ENCODE results near the gene VEPH1.

Gene VEPH1

DNA sequence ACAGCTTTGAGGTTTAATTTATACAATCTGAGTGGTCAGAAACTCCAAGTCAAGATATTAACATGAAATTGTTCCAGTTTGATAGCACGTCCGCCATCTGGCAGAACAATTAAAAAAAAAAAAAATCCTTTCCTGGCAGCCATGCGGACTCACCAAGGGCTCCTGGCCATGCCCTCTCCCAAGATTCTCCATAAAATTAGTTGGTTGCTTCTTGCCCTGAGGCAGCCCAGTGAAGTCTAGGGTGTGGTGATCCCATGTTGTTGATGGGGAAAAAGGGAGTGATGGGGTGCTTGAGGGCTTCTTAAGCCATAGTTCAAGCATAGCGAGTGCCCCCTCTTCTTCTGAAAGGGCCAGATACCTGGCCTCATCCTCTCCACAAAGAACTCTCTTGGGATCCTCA is 261.6 kb downstream of the VEPH1 start:
- Histone ChIP-seq H3K79me2 (ENCODE audit: insufficient read depth, low read length) (no peaks in the 10 kb centered on the region), H4K20me1 (ENCODE audit: insufficient read depth, low read length) (no peaks in the 10 kb centered on the region), H3K27ac (ENCODE audit: low read length) (no peak overlapping the region), H3K4me3 (ENCODE audit: low read depth in 1 of 2, low read length in 2 of 2) (no peak overlapping the region), H3K36me3 (ENCODE audit: insufficient read depth, low read length) (no peaks in the 10 kb centered on the region), H3K9me3 (ENCODE audit: insufficient read depth, low read length, severe bottlenecking) (no peaks in the 10 kb centered on the region), H3K27me3 (ENCODE audit: insufficient read depth, low read length, poor library complexity) (peaks cover 2% of the 10 kb centered on the region), H3K4me1 (ENCODE audit: insufficient read depth, low read length) (no peaks in the 10 kb centered on the region), H3K9ac (ENCODE audit: low read depth, low read length) (no peak overlapping the region), H2AFZ (ENCODE audit: low read depth, low read length) (no peak overlapping the region), H3K4me2 (ENCODE audit: insufficient read depth, low read length) (no peak overlapping the region)
- DNase-seq (no peak), ATAC-seq (ENCODE audit: insufficient read depth, low read depth) (no peak)
- TF ChIP-seq EZH2 (IDR thresholded peaks at IDR 0.05; ENCODE audit: borderline replicate concordance, low read depth, low read length, severe bottlenecking) = no peak
- TF ChIP-seq, protein P1, sequence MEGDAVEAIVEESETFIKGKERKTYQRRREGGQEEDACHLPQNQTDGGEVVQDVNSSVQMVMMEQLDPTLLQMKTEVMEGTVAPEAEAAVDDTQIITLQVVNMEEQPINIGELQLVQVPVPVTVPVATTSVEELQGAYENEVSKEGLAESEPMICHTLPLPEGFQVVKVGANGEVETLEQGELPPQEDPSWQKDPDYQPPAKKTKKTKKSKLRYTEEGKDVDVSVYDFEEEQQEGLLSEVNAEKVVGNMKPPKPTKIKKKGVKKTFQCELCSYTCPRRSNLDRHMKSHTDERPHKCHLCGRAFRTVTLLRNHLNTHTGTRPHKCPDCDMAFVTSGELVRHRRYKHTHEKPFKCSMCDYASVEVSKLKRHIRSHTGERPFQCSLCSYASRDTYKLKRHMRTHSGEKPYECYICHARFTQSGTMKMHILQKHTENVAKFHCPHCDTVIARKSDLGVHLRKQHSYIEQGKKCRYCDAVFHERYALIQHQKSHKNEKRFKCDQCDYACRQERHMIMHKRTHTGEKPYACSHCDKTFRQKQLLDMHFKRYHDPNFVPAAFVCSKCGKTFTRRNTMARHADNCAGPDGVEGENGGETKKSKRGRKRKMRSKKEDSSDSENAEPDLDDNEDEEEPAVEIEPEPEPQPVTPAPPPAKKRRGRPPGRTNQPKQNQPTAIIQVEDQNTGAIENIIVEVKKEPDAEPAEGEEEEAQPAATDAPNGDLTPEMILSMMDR (IDR thresholded peaks at IDR 0.05; ENCODE audit: borderline replicate concordance, extremely low read depth, low read length, poor library complexity, severe bottlenecking) = no peak

DNA sequence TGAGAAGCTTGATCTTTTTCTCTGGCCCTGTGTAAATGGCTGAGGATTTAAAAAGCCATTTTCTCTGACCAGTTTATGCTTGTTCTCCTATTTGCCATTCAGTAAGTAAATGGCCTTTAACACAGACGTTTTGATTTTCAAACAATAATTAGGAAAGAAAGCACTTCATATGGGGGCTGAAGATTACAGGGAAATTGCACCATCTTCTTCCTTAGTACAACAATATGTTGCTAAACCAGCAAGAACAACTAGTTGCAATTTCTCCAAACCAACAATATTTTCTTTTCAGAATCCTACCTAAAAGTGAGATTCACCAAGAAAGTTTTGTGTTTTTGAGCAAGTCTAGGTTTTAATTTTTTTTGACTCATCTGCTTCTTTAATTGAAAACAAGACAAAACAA is 262.8 kb downstream of the VEPH1 start:
- H3K4me3 ChIP-seq (ENCODE audit: low read depth in 1 of 2, low read length in 2 of 2) = no peak overlapping the region
- DNase-seq (no peak), ATAC-seq (ENCODE audit: insufficient read depth, low read depth) (no peak)
- no peak overlapping the region for H2AFZ ChIP-seq (ENCODE audit: low read depth, low read length)
- H3K4me1 ChIP-seq (ENCODE audit: insufficient read depth, low read length) = no peaks in the 10 kb centered on the region
- TF ChIP-seq, protein P1 (IDR thresholded peaks at IDR 0.05; ENCODE audit: borderline replicate concordance, extremely low read depth, low read length, poor library complexity, severe bottlenecking) = no peak
- TF ChIP-seq EZH2 (IDR thresholded peaks at IDR 0.05; ENCODE audit: borderline replicate concordance, low read depth, low read length, severe bottlenecking) = no peak
- H4K20me1 ChIP-seq (ENCODE audit: insufficient read depth, low read length) = no peaks in the 10 kb centered on the region
- no peak overlapping the region for H3K9ac ChIP-seq (ENCODE audit: low read depth, low read length)
- H3K27me3 ChIP-seq (ENCODE audit: insufficient read depth, low read length, poor library complexity) = peaks cover 2% of the 10 kb centered on the region
- H3K9me3 ChIP-seq (ENCODE audit: insufficient read depth, low read length, severe bottlenecking) = no peaks in the 10 kb centered on the region
- no peak overlapping the region for H3K4me2 ChIP-seq (ENCODE audit: insufficient read depth, low read length)
- no peaks in the 10 kb centered on the region for H3K79me2 ChIP-seq (ENCODE audit: insufficient read depth, low read length)
- no peak overlapping the region for H3K27ac ChIP-seq (ENCODE audit: low read length)
- no peaks in the 10 kb centered on the region for H3K36me3 ChIP-seq (ENCODE audit: insufficient read depth, low read length)

DNA sequence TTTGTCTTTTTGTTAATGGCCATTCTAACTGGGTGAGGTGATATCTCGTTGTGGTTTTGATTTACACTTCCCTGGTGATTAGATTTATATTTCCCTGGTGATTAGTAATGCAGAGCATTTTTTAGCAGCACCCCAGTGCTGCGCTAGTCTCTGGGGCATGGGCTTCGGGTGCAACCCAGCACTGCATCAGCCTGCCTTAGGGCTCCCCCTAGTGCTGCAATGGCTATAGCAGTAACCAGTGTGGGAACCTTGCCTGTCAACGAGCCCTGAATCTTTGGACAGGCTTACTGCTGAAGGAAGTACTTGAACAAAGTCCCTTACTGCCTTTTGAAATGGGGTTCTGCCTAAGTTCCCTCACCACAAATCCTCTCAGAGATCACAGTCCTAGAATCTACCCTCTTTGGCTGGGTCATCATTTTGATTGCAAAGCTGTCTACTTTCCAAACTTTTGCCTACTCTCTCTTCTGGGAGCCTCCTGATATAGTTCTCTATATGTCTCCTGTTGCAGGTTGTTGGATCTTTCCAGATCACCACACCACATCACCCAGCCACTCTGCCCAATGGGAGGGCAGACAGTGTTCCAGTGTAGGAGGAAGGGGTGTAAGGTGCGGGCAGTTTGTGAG is 264.0 kb downstream of the VEPH1 start:
- Histone ChIP-seq H3K9me3 (ENCODE audit: insufficient read depth, low read length, severe bottlenecking) (no peaks in the 10 kb centered on the region), H3K4me3 (ENCODE audit: low read depth in 1 of 2, low read length in 2 of 2) (no peak overlapping the region), H3K4me1 (ENCODE audit: insufficient read depth, low read length) (no peaks in the 10 kb centered on the region), H3K79me2 (ENCODE audit: insufficient read depth, low read length) (no peaks in the 10 kb centered on the region), H4K20me1 (ENCODE audit: insufficient read depth, low read length) (no peaks in the 10 kb centered on the region), H3K4me2 (ENCODE audit: insufficient read depth, low read length) (no peak overlapping the region), H2AFZ (ENCODE audit: low read depth, low read length) (no peak overlapping the region), H3K36me3 (ENCODE audit: insufficient read depth, low read length) (no peaks in the 10 kb centered on the region), H3K9ac (ENCODE audit: low read depth, low read length) (no peak overlapping the region), H3K27ac (ENCODE audit: low read length) (no peak overlapping the region), H3K27me3 (ENCODE audit: insufficient read depth, low read length, poor library complexity) (no peaks in the 10 kb centered on the region)
- DNase-seq (peak; percentile 72), ATAC-seq (ENCODE audit: insufficient read depth, low read depth) (peak; percentile 100)
- no peak for TF ChIP-seq EZH2 (IDR thresholded peaks at IDR 0.05; ENCODE audit: borderline replicate concordance, low read depth, low read length, severe bottlenecking)
- TF ChIP-seq, protein P1 (IDR thresholded peaks at IDR 0.05; ENCODE audit: borderline replicate concordance, extremely low read depth, low read length, poor library complexity, severe bottlenecking) = peak; percentile 89

All from DND-41 (cell line).